ENCODE data around the gene PNKD. TPM values are rescaled to one million over a fixed set of nuclear protein-coding genes. Genes with fewer than 3 reads are reported as not detected.

Gene PNKD
- total and polyA plus RNA-seq, 2 of the 8 experiments (the other 6 are each of a cell fraction or from before 2014, with no cell fraction given) = 43.9 to 65.4 TPM

- H4K8ac ChIP-seq (ENCODE audit: extremely low read depth, insufficient read depth, low read length) = no peak overlapping the region
- H3K79me1 ChIP-seq (ENCODE audit: low read depth, low read length) = no peaks in the 10 kb centered on the region
- WGBS, 2 experiments (ENCODE audit: extremely low coverage in 1 of 2, insufficient coverage in 1 of 2, insufficient read length in 1 of 2, insufficient replicate concordance in 2 of 2, low coverage in 1 of 2, low lambda C conversion rate in 2 of 2, missing lambda C conversion rate in 1 of 2) = 94% methylated on average over 13 of the region's 13 CpGs; no CpG with 5 or more reads in 1 of the 2 experiments
- no peaks in the 10 kb centered on the region for H3K23me2 ChIP-seq (ENCODE audit: low read depth, low read length)
- H3K23ac ChIP-seq (ENCODE audit: insufficient read length) = no peak overlapping the region
- no peak overlapping the region for H3K4ac ChIP-seq (replicated peaks; ENCODE audit: insufficient read length, low read depth, low read length)
- ChIA-PET POLR2A (ENCODE audit: partially characterized antibody) (interaction anchor here (1.3 to 2.9 kb wide), 5 partner anchors 10 to 40 kb away, joined by 3 to 12 read pairs (median 8); partner anchors contain the start of genes AAMP, ARPC2 and PNKD), CTCF (ENCODE audit: partially characterized antibody) (interaction anchor here (0.6 to 9.0 kb wide), 22 partner anchors 9 to 471 kb away, joined by 3 to 81 read pairs (median 4); partner anchors contain the start of genes AAMP and PNKD)
- H3K27ac ChIP-seq (ENCODE audit: low read depth, low read length) = no peak overlapping the region
- peaks cover 3 to 20% (median 14%) of the 10 kb centered on the region in 4 experiments for H3K4me1 ChIP-seq (replicated peaks in 1 of 4; ENCODE audit: control insufficient read depth in 3 of 4, insufficient read depth in 4 of 4, low read length in 3 of 4)
- no peak overlapping the region for H3K4me3 ChIP-seq (ENCODE audit: extremely low read depth in 1 of 4, insufficient read depth in 2 of 4, low read depth in 3 of 4, low read length in 4 of 4)
- no peak for FAIRE-seq
- DNase-seq (ENCODE audit: low read depth in 1 of 2, low spot score in 2 of 2) = no peak
- no peak overlapping the region for H2BK5ac ChIP-seq (ENCODE audit: low read depth, low read length)
- no peak overlapping the region for H3K9ac ChIP-seq (replicated peaks in 1 of 4; ENCODE audit: extremely low read depth in 1 of 4, low read depth in 3 of 4, low read length in 3 of 4)
- no peak overlapping the region for H4K91ac ChIP-seq (replicated peaks; ENCODE audit: insufficient read length, low read length)
- H4K20me1 ChIP-seq (replicated peaks in 1 of 2; ENCODE audit: control insufficient read depth in 1 of 2, insufficient read depth in 2 of 2, low read length in 2 of 2) = peaks cover 0 to 2% of the 10 kb centered on the region in 2 experiments
- no peak overlapping the region for H2BK15ac ChIP-seq (ENCODE audit: low read length)
- H3K27me3 ChIP-seq (replicated peaks in 1 of 4; ENCODE audit: control insufficient read depth in 3 of 4, extremely low read depth in 1 of 4, insufficient read depth in 3 of 4, low read length in 3 of 4) = no peaks in the 10 kb centered on the region
- H2AK5ac ChIP-seq (ENCODE audit: low read depth, low read length) = no peak overlapping the region
- H3K18ac ChIP-seq (ENCODE audit: extremely low read depth, low read length) = no peak overlapping the region
- no peak overlapping the region for H2BK120ac ChIP-seq (replicated peaks; ENCODE audit: low read depth, low read length)
- peaks cover 17 to 42% (median 33%) of the 10 kb centered on the region in 4 experiments for H3K36me3 ChIP-seq (ENCODE audit: control insufficient read depth in 2 of 4, insufficient read depth in 4 of 4, low read length in 3 of 4)
- no peak overlapping the region for H4K5ac ChIP-seq (ENCODE audit: insufficient read length, low read depth, low read length)
- no peak overlapping the region for H3K4me2 ChIP-seq (ENCODE audit: insufficient read depth in 1 of 2, low read depth in 2 of 2, low read length in 2 of 2)
- H3K9me3 ChIP-seq (ENCODE audit: insufficient read depth in 2 of 2, low read depth in 1 of 2, low read length in 1 of 2) = no peaks in the 10 kb centered on the region
- H3K56ac ChIP-seq (replicated peaks; ENCODE audit: insufficient read length, low read depth, low read length) = no peak overlapping the region
- H2BK12ac ChIP-seq (ENCODE audit: low read depth, low read length) = no peak overlapping the region
- H2BK20ac ChIP-seq (ENCODE audit: low read length) = no peak overlapping the region
- H3K14ac ChIP-seq (ENCODE audit: insufficient read length) = no peak overlapping the region
- H2AFZ ChIP-seq (ENCODE audit: low read length) = no peak overlapping the region
- H3K79me2 ChIP-seq (ENCODE audit: control insufficient read depth in 1 of 2, insufficient read depth in 2 of 2, low read length in 2 of 2) = no peaks in the 10 kb centered on the region
- no peak for TF ChIP-seq SIX5 (IDR thresholded peaks at IDR 0.05; ENCODE audit: low read depth, low read length)
Measured at GRCh38 chr2:218256612-218257350, 13.5 kb upstream of the PNKD start.
